PC-9 (cell line): Measurements from ENCODE around the gene CRY2.

Source experiments
- EZH2 ChIP-seq: fragments of 200-600 bp; sonication (generic); IDR thresholded peaks from 2 replicates; pipeline ENCODE4 v1.8.0; 2017; ENCODE audit warnings: antibody characterized with exemption, low read depth
- TF ChIP-seq, protein P1 (sequence below): fragments of 200-600 bp; sonication (generic); conservative IDR thresholded peaks from 2 replicates; pipeline ENCODE4 v1.6.1; 2017; ENCODE audit warnings: mixed run types, antibody characterized with exemption, mild to moderate bottlenecking, moderate library complexity

GRCh38 chr11:45885274-45885920 lies 38.1 kb downstream of the CRY2 start, which contains the start of gene MAPK8IP1:
- TF ChIP-seq, protein P1, sequence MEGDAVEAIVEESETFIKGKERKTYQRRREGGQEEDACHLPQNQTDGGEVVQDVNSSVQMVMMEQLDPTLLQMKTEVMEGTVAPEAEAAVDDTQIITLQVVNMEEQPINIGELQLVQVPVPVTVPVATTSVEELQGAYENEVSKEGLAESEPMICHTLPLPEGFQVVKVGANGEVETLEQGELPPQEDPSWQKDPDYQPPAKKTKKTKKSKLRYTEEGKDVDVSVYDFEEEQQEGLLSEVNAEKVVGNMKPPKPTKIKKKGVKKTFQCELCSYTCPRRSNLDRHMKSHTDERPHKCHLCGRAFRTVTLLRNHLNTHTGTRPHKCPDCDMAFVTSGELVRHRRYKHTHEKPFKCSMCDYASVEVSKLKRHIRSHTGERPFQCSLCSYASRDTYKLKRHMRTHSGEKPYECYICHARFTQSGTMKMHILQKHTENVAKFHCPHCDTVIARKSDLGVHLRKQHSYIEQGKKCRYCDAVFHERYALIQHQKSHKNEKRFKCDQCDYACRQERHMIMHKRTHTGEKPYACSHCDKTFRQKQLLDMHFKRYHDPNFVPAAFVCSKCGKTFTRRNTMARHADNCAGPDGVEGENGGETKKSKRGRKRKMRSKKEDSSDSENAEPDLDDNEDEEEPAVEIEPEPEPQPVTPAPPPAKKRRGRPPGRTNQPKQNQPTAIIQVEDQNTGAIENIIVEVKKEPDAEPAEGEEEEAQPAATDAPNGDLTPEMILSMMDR: no peak
- no peak for TF ChIP-seq EZH2
